BE2C (cell line): ENCODE results near the gene TMBIM6.

Source experiments
- DNase-seq: peaks from one replicate; pipeline ENCODE4 v3.0.0-alpha.2; 2020
- H3K27me3 ChIP-seq: fragments of 250-450 bp; sonication (Bioruptor Pico); 2 replicates; pipeline ENCODE4 v1.5.1; 2020; ENCODE audit warnings: mild to moderate bottlenecking
- H3K36me3 ChIP-seq: fragments of 250-450 bp; sonication (Bioruptor Pico); 2 replicates; pipeline ENCODE4 v1.5.1; 2020; ENCODE audit warnings: mild to moderate bottlenecking
- H3K4me1 ChIP-seq: fragments of 250-450 bp; sonication (Bioruptor Pico); 2 replicates; pipeline ENCODE4 v1.5.1; 2020
- H3K4me3 ChIP-seq: 2 replicates; pipeline ENCODE4 v1.5.1; 2011; ENCODE audit warnings: low read depth, low read length
- H3K9me3 ChIP-seq: fragments of 250-450 bp; sonication (Bioruptor Pico); 2 replicates; pipeline ENCODE4 v1.5.1; 2020
- TF ChIP-seq, protein P1 (sequence below): IDR thresholded peaks from 2 replicates; pipeline ENCODE4 v1.5.1; 2012; ENCODE audit warnings: mild to moderate bottlenecking, low read depth, low read length

The TMBIM6 gene

DNA sequence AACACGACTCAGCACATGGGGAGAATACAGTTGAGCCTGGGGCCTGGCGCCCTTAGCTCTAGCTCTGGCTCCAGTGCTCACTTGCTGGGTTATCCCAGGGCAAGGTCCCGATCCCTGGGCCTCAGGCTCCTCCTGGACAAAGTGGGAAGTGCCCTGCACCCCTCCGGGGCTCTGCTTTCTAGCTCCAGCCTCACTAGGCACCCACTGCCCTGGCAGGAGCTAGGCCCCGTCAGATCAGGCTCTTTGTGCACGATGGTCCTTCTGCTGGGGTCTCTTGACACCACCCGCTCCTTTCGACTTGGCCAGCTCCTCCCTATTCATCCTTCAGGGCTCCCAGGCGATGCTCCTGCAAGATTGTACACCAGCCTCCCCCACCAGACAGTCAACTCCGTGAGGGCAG is 63.5 kb downstream of the TMBIM6 start:
- Histone ChIP-seq H3K4me1 (no peaks in the 10 kb centered on the region), H3K9me3 (no peaks in the 10 kb centered on the region), H3K4me3 (no peak overlapping the region), H3K36me3 (peaks cover 24% of the 10 kb centered on the region), H3K27me3 (no peaks in the 10 kb centered on the region)
- TF ChIP-seq, protein P1, sequence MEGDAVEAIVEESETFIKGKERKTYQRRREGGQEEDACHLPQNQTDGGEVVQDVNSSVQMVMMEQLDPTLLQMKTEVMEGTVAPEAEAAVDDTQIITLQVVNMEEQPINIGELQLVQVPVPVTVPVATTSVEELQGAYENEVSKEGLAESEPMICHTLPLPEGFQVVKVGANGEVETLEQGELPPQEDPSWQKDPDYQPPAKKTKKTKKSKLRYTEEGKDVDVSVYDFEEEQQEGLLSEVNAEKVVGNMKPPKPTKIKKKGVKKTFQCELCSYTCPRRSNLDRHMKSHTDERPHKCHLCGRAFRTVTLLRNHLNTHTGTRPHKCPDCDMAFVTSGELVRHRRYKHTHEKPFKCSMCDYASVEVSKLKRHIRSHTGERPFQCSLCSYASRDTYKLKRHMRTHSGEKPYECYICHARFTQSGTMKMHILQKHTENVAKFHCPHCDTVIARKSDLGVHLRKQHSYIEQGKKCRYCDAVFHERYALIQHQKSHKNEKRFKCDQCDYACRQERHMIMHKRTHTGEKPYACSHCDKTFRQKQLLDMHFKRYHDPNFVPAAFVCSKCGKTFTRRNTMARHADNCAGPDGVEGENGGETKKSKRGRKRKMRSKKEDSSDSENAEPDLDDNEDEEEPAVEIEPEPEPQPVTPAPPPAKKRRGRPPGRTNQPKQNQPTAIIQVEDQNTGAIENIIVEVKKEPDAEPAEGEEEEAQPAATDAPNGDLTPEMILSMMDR, result no peak
- no peak for DNase-seq

DNA sequence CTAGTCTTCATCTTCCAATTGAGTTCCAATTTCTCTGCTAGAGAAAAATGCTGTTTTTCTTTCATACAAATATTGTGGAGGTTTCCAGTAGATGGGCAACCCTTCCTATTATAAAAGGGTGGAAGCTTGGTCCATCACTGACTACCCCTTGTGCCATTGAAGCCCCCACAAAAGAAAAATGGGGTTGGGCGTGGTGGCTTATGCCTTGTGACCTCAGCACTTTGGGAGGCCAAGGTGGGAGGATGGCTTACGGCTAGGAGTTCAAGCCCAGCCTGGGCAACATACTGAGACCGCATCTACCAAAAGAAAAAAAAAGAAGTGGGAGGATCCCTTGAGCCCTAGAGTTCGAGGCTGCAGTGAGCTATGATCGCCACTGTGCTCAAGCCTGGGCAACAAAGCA is 64.1 kb downstream of the TMBIM6 start:
- H3K4me3 ChIP-seq, result no peak overlapping the region
- no peaks in the 10 kb centered on the region for H3K27me3 ChIP-seq
- TF ChIP-seq, protein P1, result no peak
- DNase-seq, result no peak
- H3K36me3 ChIP-seq, result peaks cover 24% of the 10 kb centered on the region
- H3K4me1 ChIP-seq, result no peaks in the 10 kb centered on the region
- no peaks in the 10 kb centered on the region for H3K9me3 ChIP-seq

DNA sequence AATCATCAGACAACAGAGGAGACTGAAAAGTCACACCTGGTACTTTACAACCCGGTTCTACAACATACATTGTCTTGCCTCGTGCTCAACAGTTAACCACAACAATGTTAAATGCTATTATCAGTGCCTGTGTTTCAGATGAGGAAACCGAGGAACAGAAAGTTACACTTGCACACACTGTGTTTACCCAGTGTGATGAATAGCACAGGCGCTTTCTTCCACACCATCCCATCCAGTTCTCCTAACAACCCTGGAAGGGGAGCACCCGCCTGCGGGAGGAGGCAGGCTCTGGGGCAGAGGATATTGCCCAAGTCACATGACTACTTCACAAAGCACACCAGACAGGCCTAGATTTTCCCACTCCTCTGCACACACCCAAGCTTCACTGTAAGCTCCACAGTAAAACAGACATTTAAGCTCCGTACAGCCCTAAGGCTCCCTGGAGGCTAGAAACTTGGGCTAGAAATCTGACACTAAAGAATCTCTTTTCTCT is 65.0 kb downstream of the TMBIM6 start:
- TF ChIP-seq, protein P1, result no peak
- H3K36me3 ChIP-seq, result peaks cover 19% of the 10 kb centered on the region

DNA sequence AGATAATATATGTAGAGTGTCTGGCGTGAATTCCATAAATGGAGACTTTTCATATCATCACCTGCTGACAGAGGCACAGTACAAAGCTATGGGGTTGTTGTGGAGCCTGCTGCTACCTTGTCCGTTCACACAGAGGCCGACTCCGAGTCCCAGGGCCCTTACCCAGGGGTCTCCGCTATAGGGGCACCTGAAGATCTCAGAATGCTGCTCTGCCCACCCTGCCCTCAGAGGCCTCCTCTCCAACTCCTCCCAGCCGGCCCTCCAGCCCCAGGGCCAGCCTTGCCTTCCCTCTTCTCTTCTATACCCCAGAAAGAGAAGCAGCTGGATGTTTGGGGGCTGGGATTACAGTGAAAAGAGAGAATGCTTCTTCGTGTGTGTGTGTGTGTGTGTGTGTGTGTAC is 65.5 kb downstream of the TMBIM6 start:
- Histone ChIP-seq H3K27me3 (no peaks in the 10 kb centered on the region), H3K4me3 (no peak overlapping the region), H3K9me3 (no peaks in the 10 kb centered on the region), H3K36me3 (peaks cover 15% of the 10 kb centered on the region), H3K4me1 (no peaks in the 10 kb centered on the region)
- TF ChIP-seq, protein P1, result no peak
- no peak for DNase-seq

More for the DNA sequence above, 65.0 kb downstream of the TMBIM6 start:
- DNase-seq, result no peak
- no peaks in the 10 kb centered on the region for H3K27me3 ChIP-seq
- H3K4me1 ChIP-seq, result no peaks in the 10 kb centered on the region
- no peak overlapping the region for H3K4me3 ChIP-seq
- no peaks in the 10 kb centered on the region for H3K9me3 ChIP-seq

DNA sequence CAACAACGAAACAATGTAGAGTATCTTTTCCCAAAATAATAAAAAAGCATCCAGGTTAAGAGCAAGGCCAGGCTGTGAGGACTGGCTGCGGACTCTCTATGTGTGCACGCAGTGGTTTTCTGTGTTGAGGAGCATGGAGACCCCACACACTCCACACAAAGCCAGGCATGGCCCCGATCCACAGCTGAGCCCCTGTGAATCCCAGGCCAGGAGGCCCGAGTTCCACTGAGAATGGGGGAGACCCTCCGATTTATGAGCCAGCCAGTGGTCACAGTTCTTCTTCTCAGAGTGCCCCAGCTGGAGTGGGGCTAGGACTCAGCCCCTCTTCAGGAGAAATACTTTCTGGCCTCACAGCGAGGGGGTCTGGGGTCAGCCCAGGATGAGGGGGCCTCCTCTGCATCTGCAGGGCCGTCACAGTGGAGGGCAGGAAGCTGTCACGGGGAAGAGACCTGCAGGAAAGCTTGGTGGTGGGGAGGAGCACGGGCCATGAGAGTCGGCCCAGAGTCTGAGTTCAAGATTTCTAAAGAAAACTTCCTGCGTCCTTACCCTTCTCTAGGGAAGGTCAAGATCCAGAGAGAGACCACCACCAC is 66.7 kb downstream of the TMBIM6 start:
- Histone ChIP-seq H3K36me3 (peaks cover 8% of the 10 kb centered on the region), H3K4me3 (no peak overlapping the region)

More for the DNA sequence above, 66.7 kb downstream of the TMBIM6 start:
- DNase-seq, result no peak
- TF ChIP-seq, protein P1, result no peak
- H3K27me3 ChIP-seq, result no peaks in the 10 kb centered on the region
- no peaks in the 10 kb centered on the region for H3K9me3 ChIP-seq
- no peaks in the 10 kb centered on the region for H3K4me1 ChIP-seq
